Measurements from ENCODE around the gene IQGAP2.

IQGAP2 gene

GRCh38 chr5:76455531-76456133, 52.5 kb downstream of the IQGAP2 start:
- DNase-seq, result no peak

GRCh38 chr5:76456258-76456657, 53.2 kb downstream of the IQGAP2 start:
- DNase-seq, result no peak

- DNase-seq, result no peak
These were observed 54.8 kb downstream of the IQGAP2 start for GRCh38 chr5:76457674-76458485.

- no peak for DNase-seq
These were observed 55.4 kb downstream of the IQGAP2 start for GRCh38 chr5:76458486-76458830.

GRCh38 chr5:76460104-76460503, 57.0 kb downstream of the IQGAP2 start:
- DNase-seq, result no peak

- DNase-seq, result no peak
These were observed 59.1 kb downstream of the IQGAP2 start for GRCh38 chr5:76462097-76462667.

GRCh38 chr5:76467216-76467615, 64.1 kb downstream of the IQGAP2 start:
- no peak for DNase-seq

GRCh38 chr5:76468635-76469425, 65.7 kb downstream of the IQGAP2 start:
- DNase-seq, result no peak

GRCh38 chr5:76469656-76470290, 66.7 kb downstream of the IQGAP2 start:
- peak; percentile 17 to 32 for DNase-seq

- DNase-seq, result no peak
These were observed 67.9 kb downstream of the IQGAP2 start for GRCh38 chr5:76470976-76471375.

GRCh38 chr5:76471406-76471805, 68.3 kb downstream of the IQGAP2 start:
- DNase-seq, result no peak

- no peak for DNase-seq
These were observed 68.9 kb downstream of the IQGAP2 start for GRCh38 chr5:76471987-76472334.

- DNase-seq, result peak; percentile 10 to 36
These were observed 69.4 kb downstream of the IQGAP2 start for GRCh38 chr5:76472335-76473008.

- no peak for DNase-seq
These were observed 69.9 kb downstream of the IQGAP2 start for GRCh38 chr5:76473009-76473336.

- peak; percentile 55 to 67 for DNase-seq
These were observed 70.6 kb downstream of the IQGAP2 start for GRCh38 chr5:76473661-76474060.

- DNase-seq, result no peak
These were observed 71.3 kb downstream of the IQGAP2 start for GRCh38 chr5:76474377-76474776.

- no peak for DNase-seq
These were observed 72.3 kb downstream of the IQGAP2 start for GRCh38 chr5:76475385-76475784.

- DNase-seq, result no peak
These were observed 72.9 kb downstream of the IQGAP2 start for GRCh38 chr5:76475936-76476335.

- no peak for DNase-seq
These were observed 73.5 kb downstream of the IQGAP2 start for GRCh38 chr5:76476474-76477038.

- DNase-seq, result no peak
These were observed 74.0 kb downstream of the IQGAP2 start for GRCh38 chr5:76477061-76477460.

GRCh38 chr5:76477571-76477970, 74.5 kb downstream of the IQGAP2 start:
- DNase-seq, result no peak

GRCh38 chr5:76479281-76479680, 76.2 kb downstream of the IQGAP2 start:
- no peak for DNase-seq
